ENCODE data around the gene SFMBT2.

The SFMBT2 gene

GRCh38 chr10:7383442-7383841 lies 27.4 kb downstream of the SFMBT2 start:
- Histone ChIP-seq H3K27ac (ENCODE audit: low read length) (no peak overlapping the region), H3K9me3 (ENCODE audit: control insufficient read depth in 2 of 2, low read length in 2 of 2) (no peaks in the 10 kb centered on the region), H3K36me3 (ENCODE audit: control insufficient read depth in 2 of 2, insufficient read depth in 2 of 2, low read length in 2 of 2) (peaks cover 0 to 8% of the 10 kb centered on the region in 2 donors), H3K4me1 (ENCODE audit: control insufficient read depth, insufficient read depth, low read length) (no peaks in the 10 kb centered on the region), H3K27me3 (ENCODE audit: control insufficient read depth in 1 of 2, insufficient read depth in 2 of 2, low read length in 2 of 2) (no peaks in the 10 kb centered on the region), H3K9ac (ENCODE audit: low read length in 2 of 2) (no peak overlapping the region), H3K4me3 (ENCODE audit: low read length in 2 of 2) (no peak overlapping the region)

GRCh38 chr10:7380704-7381241 lies 30.1 kb downstream of the SFMBT2 start:
- Histone ChIP-seq H3K27me3 (ENCODE audit: control insufficient read depth in 1 of 2, insufficient read depth in 2 of 2, low read length in 2 of 2) (no peaks in the 10 kb centered on the region), H3K9me3 (ENCODE audit: control insufficient read depth in 2 of 2, low read length in 2 of 2) (no peaks in the 10 kb centered on the region), H3K27ac (ENCODE audit: low read length) (no peak overlapping the region), H3K4me1 (ENCODE audit: control insufficient read depth, insufficient read depth, low read length) (no peaks in the 10 kb centered on the region), H3K9ac (ENCODE audit: low read length in 2 of 2) (no peak overlapping the region), H3K36me3 (ENCODE audit: control insufficient read depth in 2 of 2, insufficient read depth in 2 of 2, low read length in 2 of 2) (peaks cover 0 to 8% of the 10 kb centered on the region in 2 donors), H3K4me3 (ENCODE audit: low read length in 2 of 2) (no peak overlapping the region)

GRCh38 chr10:7378602-7379403 lies 32.0 kb downstream of the SFMBT2 start:
- Histone ChIP-seq H3K36me3 (ENCODE audit: control insufficient read depth in 2 of 2, insufficient read depth in 2 of 2, low read length in 2 of 2) (peaks cover 0 to 8% of the 10 kb centered on the region in 2 donors), H3K27me3 (ENCODE audit: control insufficient read depth in 1 of 2, insufficient read depth in 2 of 2, low read length in 2 of 2) (no peaks in the 10 kb centered on the region), H3K9ac (ENCODE audit: low read length in 2 of 2) (no peak overlapping the region), H3K4me1 (ENCODE audit: control insufficient read depth, insufficient read depth, low read length) (no peaks in the 10 kb centered on the region), H3K9me3 (ENCODE audit: control insufficient read depth in 2 of 2, low read length in 2 of 2) (no peaks in the 10 kb centered on the region), H3K4me3 (ENCODE audit: low read length in 2 of 2) (no peak overlapping the region), H3K27ac (ENCODE audit: low read length) (no peak overlapping the region)

GRCh38 chr10:7377614-7378248 lies 33.1 kb downstream of the SFMBT2 start:
- Histone ChIP-seq H3K27me3 (ENCODE audit: control insufficient read depth in 1 of 2, insufficient read depth in 2 of 2, low read length in 2 of 2) (no peaks in the 10 kb centered on the region), H3K9ac (ENCODE audit: low read length in 2 of 2) (no peak overlapping the region), H3K4me1 (ENCODE audit: control insufficient read depth, insufficient read depth, low read length) (no peaks in the 10 kb centered on the region), H3K36me3 (ENCODE audit: control insufficient read depth in 2 of 2, insufficient read depth in 2 of 2, low read length in 2 of 2) (peaks cover 0 to 13% of the 10 kb centered on the region in 2 donors), H3K9me3 (ENCODE audit: control insufficient read depth in 2 of 2, low read length in 2 of 2) (no peaks in the 10 kb centered on the region), H3K27ac (ENCODE audit: low read length) (no peak overlapping the region), H3K4me3 (ENCODE audit: low read length in 2 of 2) (no peak overlapping the region)

GRCh38 chr10:7374795-7375194 lies 36.0 kb downstream of the SFMBT2 start:
- Histone ChIP-seq H3K9me3 (ENCODE audit: control insufficient read depth in 2 of 2, low read length in 2 of 2) (no peaks in the 10 kb centered on the region), H3K4me1 (ENCODE audit: control insufficient read depth, insufficient read depth, low read length) (no peaks in the 10 kb centered on the region), H3K9ac (ENCODE audit: low read length in 2 of 2) (no peak overlapping the region), H3K4me3 (ENCODE audit: low read length in 2 of 2) (no peak overlapping the region), H3K36me3 (ENCODE audit: control insufficient read depth in 2 of 2, insufficient read depth in 2 of 2, low read length in 2 of 2) (peaks cover 0 to 8% of the 10 kb centered on the region in 2 donors), H3K27ac (ENCODE audit: low read length) (no peak overlapping the region), H3K27me3 (ENCODE audit: control insufficient read depth in 1 of 2, insufficient read depth in 2 of 2, low read length in 2 of 2) (no peaks in the 10 kb centered on the region)

- H3K9ac ChIP-seq (ENCODE audit: low read length in 2 of 2), result no peak overlapping the region
- no peaks in the 10 kb centered on the region for H3K27me3 ChIP-seq (ENCODE audit: control insufficient read depth in 1 of 2, insufficient read depth in 2 of 2, low read length in 2 of 2)
- no peak overlapping the region for H3K27ac ChIP-seq (ENCODE audit: low read length)
- no peak overlapping the region for H3K4me3 ChIP-seq (ENCODE audit: low read length in 2 of 2)
- no peaks in the 10 kb centered on the region for H3K9me3 ChIP-seq (ENCODE audit: control insufficient read depth in 2 of 2, low read length in 2 of 2)
- no peaks in the 10 kb centered on the region for H3K4me1 ChIP-seq (ENCODE audit: control insufficient read depth, insufficient read depth, low read length)
- peaks cover 3 to 13% of the 10 kb centered on the region in 2 donors for H3K36me3 ChIP-seq (ENCODE audit: control insufficient read depth in 2 of 2, insufficient read depth in 2 of 2, low read length in 2 of 2)
Measured at GRCh38 chr10:7373039-7373438, 37.8 kb downstream of the SFMBT2 start.

- Histone ChIP-seq H3K27ac (ENCODE audit: low read length) (no peak overlapping the region), H3K4me3 (ENCODE audit: low read length in 2 of 2) (no peak overlapping the region), H3K9ac (ENCODE audit: low read length in 2 of 2) (no peak overlapping the region), H3K9me3 (ENCODE audit: control insufficient read depth in 2 of 2, low read length in 2 of 2) (no peaks in the 10 kb centered on the region), H3K27me3 (ENCODE audit: control insufficient read depth in 1 of 2, insufficient read depth in 2 of 2, low read length in 2 of 2) (no peaks in the 10 kb centered on the region), H3K36me3 (ENCODE audit: control insufficient read depth in 2 of 2, insufficient read depth in 2 of 2, low read length in 2 of 2) (peaks cover 5 to 14% of the 10 kb centered on the region in 2 donors), H3K4me1 (ENCODE audit: control insufficient read depth, insufficient read depth, low read length) (no peaks in the 10 kb centered on the region)
Measured at GRCh38 chr10:7372504-7372903, 38.3 kb downstream of the SFMBT2 start.

GRCh38 chr10:7370511-7370910 lies 40.3 kb downstream of the SFMBT2 start:
- Histone ChIP-seq H3K4me3 (ENCODE audit: low read length in 2 of 2) (no peak overlapping the region), H3K9me3 (ENCODE audit: control insufficient read depth in 2 of 2, low read length in 2 of 2) (no peaks in the 10 kb centered on the region), H3K9ac (ENCODE audit: low read length in 2 of 2) (no peak overlapping the region), H3K27ac (ENCODE audit: low read length) (no peak overlapping the region), H3K4me1 (ENCODE audit: control insufficient read depth, insufficient read depth, low read length) (no peaks in the 10 kb centered on the region), H3K36me3 (ENCODE audit: control insufficient read depth in 2 of 2, insufficient read depth in 2 of 2, low read length in 2 of 2) (peaks cover 10 to 23% of the 10 kb centered on the region in 2 donors), H3K27me3 (ENCODE audit: control insufficient read depth in 1 of 2, insufficient read depth in 2 of 2, low read length in 2 of 2) (no peaks in the 10 kb centered on the region)

- Histone ChIP-seq H3K4me1 (ENCODE audit: control insufficient read depth, insufficient read depth, low read length) (no peaks in the 10 kb centered on the region), H3K9ac (ENCODE audit: low read length in 2 of 2) (no peak overlapping the region), H3K27me3 (ENCODE audit: control insufficient read depth in 1 of 2, insufficient read depth in 2 of 2, low read length in 2 of 2) (no peaks in the 10 kb centered on the region), H3K36me3 (ENCODE audit: control insufficient read depth in 2 of 2, insufficient read depth in 2 of 2, low read length in 2 of 2) (peaks cover 15 to 22% of the 10 kb centered on the region in 2 donors), H3K27ac (ENCODE audit: low read length) (no peak overlapping the region), H3K4me3 (ENCODE audit: low read length in 2 of 2) (no peak overlapping the region), H3K9me3 (ENCODE audit: control insufficient read depth in 2 of 2, low read length in 2 of 2) (no peaks in the 10 kb centered on the region)
Measured at GRCh38 chr10:7365027-7365745, 45.6 kb downstream of the SFMBT2 start.

GRCh38 chr10:7364474-7364873 lies 46.4 kb downstream of the SFMBT2 start:
- Histone ChIP-seq H3K27me3 (ENCODE audit: control insufficient read depth in 1 of 2, insufficient read depth in 2 of 2, low read length in 2 of 2) (no peaks in the 10 kb centered on the region), H3K4me1 (ENCODE audit: control insufficient read depth, insufficient read depth, low read length) (no peaks in the 10 kb centered on the region), H3K4me3 (ENCODE audit: low read length in 2 of 2) (no peak overlapping the region), H3K9me3 (ENCODE audit: control insufficient read depth in 2 of 2, low read length in 2 of 2) (no peaks in the 10 kb centered on the region), H3K36me3 (ENCODE audit: control insufficient read depth in 2 of 2, insufficient read depth in 2 of 2, low read length in 2 of 2) (peaks cover 15 to 20% of the 10 kb centered on the region in 2 donors), H3K9ac (ENCODE audit: low read length in 2 of 2) (no peak overlapping the region), H3K27ac (ENCODE audit: low read length) (no peak overlapping the region)
